ENCODE data around the gene ASTL. TPM values are rescaled to one million over a fixed set of nuclear protein-coding genes. Genes with fewer than 3 reads are reported as not detected.

The ASTL gene
- polyA plus RNA-seq, 3 donors, result 0.71 TPM; not detected in 2

- Histone ChIP-seq H3K4me2 (replicated peaks; ENCODE audit: extremely low read depth, low read length, poor library complexity, severe bottlenecking) (no peak overlapping the region), H3K9ac (ENCODE audit: insufficient read depth, low read length, poor library complexity, severe bottlenecking) (no peak overlapping the region), H3K4me1 (ENCODE audit: control insufficient read depth in 1 of 2, insufficient read depth in 2 of 2, low read length in 2 of 2) (peaks cover 6 to 24% of the 10 kb centered on the region in 2 donors), H3K79me2 (ENCODE audit: insufficient read depth, low read length) (no peaks in the 10 kb centered on the region), H4K20me1 (ENCODE audit: insufficient read depth, low read length) (no peaks in the 10 kb centered on the region), H3K36me3 (replicated peaks in 1 of 2; ENCODE audit: control insufficient read depth in 1 of 2, insufficient read depth in 2 of 2, low read length in 2 of 2) (no peaks in the 10 kb centered on the region), H2AFZ (ENCODE audit: insufficient read depth, low read depth, low read length, poor library complexity, severe bottlenecking) (no peak overlapping the region), H3K27ac (ENCODE audit: low read depth in 1 of 2, low read length in 2 of 2) (no peak overlapping the region), H3K9me3 (replicated peaks in 1 of 2; ENCODE audit: control insufficient read depth in 1 of 2, insufficient read depth in 1 of 2, low read length in 2 of 2) (peaks cover 11 to 18% of the 10 kb centered on the region in 2 donors), H3K27me3 (ENCODE audit: control insufficient read depth in 2 of 2, insufficient read depth in 2 of 2, low read length in 2 of 2) (no peaks in the 10 kb centered on the region), H3K4me3 (replicated peaks in 1 of 3; ENCODE audit: low read depth in 2 of 3, low read length in 3 of 3) (no peak overlapping the region)
- WGBS (ENCODE audit: insufficient coverage), result 94% methylated on average over 12 of the region's 15 CpGs
- TF ChIP-seq CTCF (IDR thresholded peaks at IDR 0.05), result no peak
- no peak for DNase-seq
- H3K9me3 Mint-ChIP-seq, result peaks cover 13 to 27% (median 21%) of the 10 kb centered on the region in 7 donors
- peaks cover 1 to 6% (median 2%) of the 10 kb centered on the region in 3 donors for H3K27me3 Mint-ChIP-seq (ENCODE audit: low read depth in 3 of 3)
- H3K36me3 Mint-ChIP-seq, result no peaks in the 10 kb centered on the region
- no peak overlapping the region for H3K27ac Mint-ChIP-seq
- no peak overlapping the region for H3K4me3 Mint-ChIP-seq
- H3K4me1 Mint-ChIP-seq, result peaks cover 21% of the 10 kb centered on the region
- intact Hi-C loops (cut with micrococcal nuclease), result no loop called here
Observed at GRCh38 chr2:96102596-96103186, 35.6 kb downstream of the ASTL start.

GRCh38 chr2:96100893-96101304 lies 37.4 kb downstream of the ASTL start:
- DNase-seq, result peak in 1 of 3 donors; percentile 2
- H3K27me3 Mint-ChIP-seq (ENCODE audit: low read depth in 3 of 3), result peaks cover 0 to 6% (median 0%) of the 10 kb centered on the region in 3 donors
- TF ChIP-seq CTCF (IDR thresholded peaks at IDR 0.05), result no peak
- Histone ChIP-seq H3K4me3 (replicated peaks in 1 of 3; ENCODE audit: low read depth in 2 of 3, low read length in 3 of 3) (no peak overlapping the region), H3K27me3 (ENCODE audit: control insufficient read depth in 2 of 2, insufficient read depth in 2 of 2, low read length in 2 of 2) (no peaks in the 10 kb centered on the region), H3K79me2 (ENCODE audit: insufficient read depth, low read length) (no peaks in the 10 kb centered on the region), H3K9me3 (replicated peaks in 1 of 2; ENCODE audit: control insufficient read depth in 1 of 2, insufficient read depth in 1 of 2, low read length in 2 of 2) (peaks cover 11 to 13% of the 10 kb centered on the region in 2 donors), H2AFZ (ENCODE audit: insufficient read depth, low read depth, low read length, poor library complexity, severe bottlenecking) (no peak overlapping the region), H3K36me3 (replicated peaks in 1 of 2; ENCODE audit: control insufficient read depth in 1 of 2, insufficient read depth in 2 of 2, low read length in 2 of 2) (no peaks in the 10 kb centered on the region), H3K4me1 (ENCODE audit: control insufficient read depth in 1 of 2, insufficient read depth in 2 of 2, low read length in 2 of 2) (peaks cover 6 to 24% of the 10 kb centered on the region in 2 donors), H3K9ac (ENCODE audit: insufficient read depth, low read length, poor library complexity, severe bottlenecking) (no peak overlapping the region), H4K20me1 (ENCODE audit: insufficient read depth, low read length) (no peaks in the 10 kb centered on the region), H3K4me2 (replicated peaks; ENCODE audit: extremely low read depth, low read length, poor library complexity, severe bottlenecking) (no peak overlapping the region), H3K27ac (ENCODE audit: low read depth in 1 of 2, low read length in 2 of 2) (no peak overlapping the region)
- WGBS (ENCODE audit: insufficient coverage), result 88% methylated on average over 1 of the region's 3 CpGs
- no peak overlapping the region for H3K27ac Mint-ChIP-seq
- intact Hi-C loops (cut with micrococcal nuclease), result no loop called here
- H3K4me3 Mint-ChIP-seq, result no peak overlapping the region
- H3K36me3 Mint-ChIP-seq, result no peaks in the 10 kb centered on the region
- H3K4me1 Mint-ChIP-seq, result peaks cover 21% of the 10 kb centered on the region
- H3K9me3 Mint-ChIP-seq, result peaks cover 10 to 14% (median 13%) of the 10 kb centered on the region in 7 donors
